MM.1S (cell line): Measurements from ENCODE around the gene SLC25A25.

ENCODE experiments used
- DNase-seq: peaks from one replicate; pipeline ENCODE4 v3.0.0-alpha.2; 2015
- H2AFZ ChIP-seq: fragments of 300-600 bp; sonication (generic); 2 replicates; pipeline ENCODE4 v1.6.0; 2016; ENCODE audit warnings: antibody characterized with exemption, low read length
- H3F3A ChIP-seq: fragments of 300-600 bp; sonication (generic); 2 replicates; pipeline ENCODE4 v1.6.1; 2016; ENCODE audit warnings: mild to moderate bottlenecking, antibody characterized with exemption, low read length, moderate library complexity, mixed read lengths; ENCODE audit not compliant: insufficient read depth
- H3K27ac ChIP-seq: fragments of 300-600 bp; sonication (generic); 2 replicates; pipeline ENCODE4 v1.5.1; 2016; ENCODE audit warnings: mild to moderate bottlenecking, low read length
- H3K27me3 ChIP-seq: fragments of 300-600 bp; sonication (generic); replicated peaks from 2 replicates; pipeline ENCODE4 v1.6.0; 2016; ENCODE audit warnings: low read length; ENCODE audit not compliant: insufficient read depth
- H3K36me3 ChIP-seq: fragments of 300-600 bp; sonication (generic); replicated peaks from 2 replicates; pipeline ENCODE4 v1.6.1; 2016; ENCODE audit warnings: mild to moderate bottlenecking, low read length, mixed read lengths; ENCODE audit not compliant: insufficient read depth
- H3K4me1 ChIP-seq: fragments of 300-600 bp; sonication (generic); 2 replicates; pipeline ENCODE4 v1.6.1; 2016; ENCODE audit warnings: low read length, mixed read lengths
- H3K4me2 ChIP-seq: fragments of 300-600 bp; sonication (generic); 2 replicates; pipeline ENCODE4 v1.6.0; 2016; ENCODE audit warnings: low read depth, low read length
- H3K4me3 ChIP-seq: fragments of 300-600 bp; sonication (generic); 2 replicates; pipeline ENCODE4 v1.5.1; 2016; ENCODE audit warnings: low read length, mixed read lengths
- H3K79me2 ChIP-seq: fragments of 300-600 bp; sonication (generic); 2 replicates; pipeline ENCODE4 v1.6.1; 2016; ENCODE audit warnings: mixed run types, low read length, mixed read lengths
- H3K9ac ChIP-seq: fragments of 300-600 bp; sonication (generic); 2 replicates; pipeline ENCODE4 v1.6.1; 2016; ENCODE audit warnings: low read length, mixed read lengths
- H3K9me2 ChIP-seq: fragments of 300-600 bp; sonication (generic); replicated peaks from 2 replicates; pipeline ENCODE4 v1.6.1; 2016; ENCODE audit warnings: mild to moderate bottlenecking, low read length, mixed read lengths; ENCODE audit not compliant: insufficient read depth
- H3K9me3 ChIP-seq: fragments of 300-600 bp; sonication (generic); replicated peaks from 2 replicates; pipeline ENCODE4 v1.6.1; 2016; ENCODE audit warnings: mild to moderate bottlenecking, low read length, mixed read lengths; ENCODE audit not compliant: insufficient read depth
- H4K20me1 ChIP-seq: fragments of 300-600 bp; sonication (generic); 2 replicates; pipeline ENCODE4 v1.6.1; 2016; ENCODE audit warnings: mild to moderate bottlenecking, low read length, moderate library complexity, mixed read lengths; ENCODE audit not compliant: insufficient read depth
- CTCF ChIP-seq: fragments of 300-600 bp; sonication (generic); IDR thresholded peaks from 2 replicates; pipeline ENCODE4 v1.5.1; 2016; ENCODE audit warnings: antibody characterized with exemption, low read length, mixed read lengths
- EZH2 ChIP-seq: fragments of 300-600 bp; sonication (generic); optimal IDR thresholded peaks from 2 replicates; pipeline ENCODE3; 2017; ENCODE audit warnings: low read depth, mild to moderate bottlenecking, antibody characterized with exemption, low read length, mixed read lengths
- EZH2phosphoT487 ChIP-seq: fragments of 300-600 bp; sonication (generic); IDR thresholded peaks from 2 replicates; pipeline ENCODE4 v1.6.1; 2018; ENCODE audit warnings: antibody characterized with exemption, low read length

The SLC25A25 gene

DNA sequence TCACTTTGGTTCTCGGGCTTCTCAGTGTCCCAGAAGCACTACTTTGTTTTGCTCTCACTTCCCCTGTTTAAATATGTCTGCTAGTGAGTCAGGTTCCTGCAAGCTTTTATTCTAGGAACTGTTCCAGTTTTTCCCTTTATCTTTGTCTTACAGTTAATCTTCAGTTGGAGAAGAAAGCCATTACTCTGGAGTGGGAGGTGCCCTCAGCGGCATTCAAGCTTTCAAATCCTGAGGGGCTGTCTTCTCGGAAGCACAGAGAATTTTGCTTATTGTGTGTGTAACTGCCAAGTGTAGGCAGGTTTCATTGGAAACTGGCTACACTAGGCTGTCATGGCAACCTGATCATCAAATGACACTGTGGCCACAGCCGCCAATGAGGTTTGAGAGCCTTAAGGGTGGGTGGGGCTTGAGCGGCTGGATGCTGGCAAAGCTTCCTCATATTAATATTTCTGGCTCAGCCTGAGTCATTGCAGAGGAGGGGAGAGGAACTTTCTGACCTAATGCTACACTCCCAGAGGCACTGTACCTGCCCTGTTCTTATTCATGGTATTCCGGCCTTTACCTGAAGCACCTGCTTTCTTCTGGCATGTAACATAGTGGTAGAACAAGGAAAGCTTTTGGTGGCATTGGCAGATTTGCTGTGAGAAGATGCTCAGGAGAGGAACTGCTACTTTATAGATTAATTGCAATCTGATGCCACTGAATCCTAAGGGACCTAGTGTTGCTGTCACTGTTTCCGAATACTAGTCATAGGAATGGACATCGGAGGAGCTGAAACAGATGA, 26.3 kb downstream of the SLC25A25 start:
- Histone ChIP-seq H3K4me1 (no peaks in the 10 kb centered on the region), H3K27ac (no peak overlapping the region), H3F3A (no peaks in the 10 kb centered on the region), H2AFZ (no peak overlapping the region), H3K79me2 (peaks cover 100% of the 10 kb centered on the region), H3K4me3 (no peak overlapping the region), H3K36me3 (peaks cover 10% of the 10 kb centered on the region; the same call in 1 of the 2 replicates), H3K9me2 (no peaks in the 10 kb centered on the region), H3K4me2 (no peak overlapping the region), H3K9me3 (no peaks in the 10 kb centered on the region), H3K9ac (no peak overlapping the region), H4K20me1 (peaks cover 62% of the 10 kb centered on the region), H3K27me3 (no peaks in the 10 kb centered on the region)
- no peak for TF ChIP-seq EZH2phosphoT487
- TF ChIP-seq CTCF = no peak
- TF ChIP-seq EZH2 = no peak
- DNase-seq = no peak

DNA sequence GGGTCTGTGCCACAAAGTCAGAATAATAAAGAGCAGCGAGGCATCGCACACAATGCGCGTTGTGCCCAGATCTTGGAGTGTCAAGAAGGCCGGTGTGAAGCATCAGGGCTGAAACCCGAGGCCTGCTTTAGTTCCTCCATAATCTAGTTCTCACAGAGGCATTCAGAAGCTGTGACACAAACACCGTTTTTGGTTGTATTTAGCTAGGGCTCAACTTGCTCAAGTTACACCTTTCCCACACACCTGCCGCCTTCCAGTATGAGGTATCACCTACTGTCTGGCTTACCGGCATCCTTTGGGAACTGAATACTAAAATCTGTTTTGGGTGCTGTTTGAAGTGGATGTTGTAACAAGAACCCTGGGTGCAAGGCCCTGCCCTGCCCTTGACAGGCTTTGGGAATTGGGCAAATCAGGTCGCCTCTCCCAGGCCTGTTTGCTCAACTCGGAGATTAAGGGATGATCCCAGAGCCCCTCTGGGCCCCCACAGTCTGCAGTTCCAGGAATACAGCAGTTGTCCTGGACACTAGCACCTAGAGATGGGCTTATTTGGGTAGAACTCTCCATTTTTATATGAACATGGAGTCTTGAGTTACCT, 27.0 kb downstream of the SLC25A25 start:
- Histone ChIP-seq H3K4me2 (no peak overlapping the region), H3K9me2 (no peaks in the 10 kb centered on the region), H3K79me2 (peaks cover 100% of the 10 kb centered on the region), H2AFZ (no peak overlapping the region), H3K27ac (no peak overlapping the region), H3K27me3 (no peaks in the 10 kb centered on the region), H3K9ac (no peak overlapping the region), H3K4me3 (no peak overlapping the region), H3F3A (no peaks in the 10 kb centered on the region), H3K36me3 (peaks cover 7% of the 10 kb centered on the region; the same call in 1 of the 2 replicates), H4K20me1 (peaks cover 68% of the 10 kb centered on the region), H3K4me1 (no peaks in the 10 kb centered on the region), H3K9me3 (no peaks in the 10 kb centered on the region)
- TF ChIP-seq CTCF = no peak
- TF ChIP-seq EZH2phosphoT487 = no peak
- no peak for TF ChIP-seq EZH2
- no peak for DNase-seq

DNA sequence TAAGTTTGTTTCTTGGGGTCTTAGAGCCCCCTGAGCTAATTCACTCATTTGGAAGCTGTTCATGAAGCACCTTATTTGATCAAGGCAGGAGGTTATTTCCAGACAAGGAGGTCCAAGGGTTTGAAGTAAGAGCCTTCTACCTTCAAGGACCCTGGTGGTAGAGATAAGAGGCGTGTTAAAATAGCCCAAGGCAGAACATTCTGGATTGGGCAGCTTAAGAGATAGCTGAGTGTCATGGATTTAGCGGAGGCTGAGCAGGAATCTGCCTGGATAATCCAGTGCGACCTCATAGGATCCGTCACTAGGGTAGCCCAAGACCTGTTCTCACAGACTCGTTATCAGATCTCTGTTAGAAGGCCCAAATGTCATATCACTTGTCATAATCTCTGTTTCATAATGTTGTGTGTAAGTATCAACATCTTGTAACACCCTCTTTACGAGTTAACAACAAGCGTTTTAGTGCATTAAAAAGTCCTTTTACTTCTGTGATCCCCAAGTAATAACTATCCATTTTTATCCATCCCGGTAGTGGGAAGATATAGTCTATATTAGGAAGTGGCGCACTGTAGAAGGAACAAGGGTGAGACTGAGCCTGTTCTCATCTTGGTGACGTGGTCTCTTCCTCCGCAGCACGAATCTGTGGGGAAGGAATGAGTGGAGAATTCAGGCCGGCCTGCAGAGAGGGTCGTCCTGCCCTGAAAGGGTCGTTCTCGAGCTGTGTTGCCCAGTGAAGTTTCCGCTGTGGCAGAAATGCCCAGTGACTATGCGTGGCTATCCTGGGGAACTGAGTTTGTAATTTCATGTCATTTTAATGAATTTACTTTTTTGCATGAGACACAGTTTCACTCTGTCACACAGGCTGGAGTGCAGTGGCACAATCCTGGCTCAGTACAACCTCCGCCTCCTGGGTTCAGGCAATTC, 28.8 kb downstream of the SLC25A25 start:
- DNase-seq = no peak
- Histone ChIP-seq H3K9me2 (no peaks in the 10 kb centered on the region), H3K4me2 (no peak overlapping the region), H3K36me3 (peaks cover 11% of the 10 kb centered on the region), H3K79me2 (peaks cover 99% of the 10 kb centered on the region), H3K27me3 (no peaks in the 10 kb centered on the region), H3K4me1 (no peaks in the 10 kb centered on the region), H4K20me1 (peaks cover 56% of the 10 kb centered on the region), H3K9me3 (no peaks in the 10 kb centered on the region), H2AFZ (no peak overlapping the region), H3F3A (no peaks in the 10 kb centered on the region), H3K4me3 (no peak overlapping the region), H3K9ac (no peak overlapping the region), H3K27ac (no peak overlapping the region)
- TF ChIP-seq CTCF (no peak), EZH2 (no peak), EZH2phosphoT487 (no peak)
